ENCODE results near the gene INHBB.
"Not testable (repeated sequence)": the region's sequence is repeated elsewhere in the genome, so short reads cannot be mapped to it uniquely, and the experiment has no call there.

Gene INHBB

GRCh38 chr2:120316528-120317179 is 29.3 kb upstream of the INHBB start:
- DNase-seq = no peak

GRCh38 chr2:120317180-120317533 is 28.8 kb upstream of the INHBB start:
- no peak for DNase-seq

- no peak for DNase-seq
These were observed 28.0 kb upstream of the INHBB start for GRCh38 chr2:120317916-120318315.

- no peak for DNase-seq
These were observed 27.3 kb upstream of the INHBB start for GRCh38 chr2:120318626-120319025.

GRCh38 chr2:120319123-120319522 is 26.8 kb upstream of the INHBB start:
- no peak for DNase-seq

- DNase-seq = no peak
These were observed 26.1 kb upstream of the INHBB start for GRCh38 chr2:120319686-120320317.

GRCh38 chr2:120320318-120320851 is 25.6 kb upstream of the INHBB start:
- no peak for DNase-seq

GRCh38 chr2:120320887-120321556 is 24.9 kb upstream of the INHBB start:
- not testable (repeated sequence) for DNase-seq

GRCh38 chr2:120321721-120322284 is 24.1 kb upstream of the INHBB start:
- DNase-seq = no peak

GRCh38 chr2:120322329-120322728 is 23.6 kb upstream of the INHBB start:
- no peak for DNase-seq

GRCh38 chr2:120323214-120323613 is 22.7 kb upstream of the INHBB start:
- DNase-seq = no peak

GRCh38 chr2:120323807-120324399 is 22.0 kb upstream of the INHBB start:
- DNase-seq = no peak

GRCh38 chr2:120324933-120325332 is 21.0 kb upstream of the INHBB start:
- no peak for DNase-seq

- DNase-seq = no peak
These were observed 19.9 kb upstream of the INHBB start for GRCh38 chr2:120326066-120326465.

- no peak for DNase-seq
These were observed 14.8 kb upstream of the INHBB start for GRCh38 chr2:120330946-120331822.

- DNase-seq = no peak
These were observed 14.0 kb upstream of the INHBB start for GRCh38 chr2:120331903-120332302.

- DNase-seq = no peak
These were observed 13.6 kb upstream of the INHBB start for GRCh38 chr2:120332384-120332783.

- no peak for DNase-seq
These were observed 11.9 kb upstream of the INHBB start for GRCh38 chr2:120334068-120334467.

GRCh38 chr2:120336749-120337148 is 9.2 kb upstream of the INHBB start:
- DNase-seq = no peak

GRCh38 chr2:120338015-120338414 is 7.9 kb upstream of the INHBB start:
- DNase-seq = no peak

GRCh38 chr2:120341977-120342376 is 4.0 kb upstream of the INHBB start:
- DNase-seq = no peak

GRCh38 chr2:120342446-120342845 is 3.5 kb upstream of the INHBB start:
- no peak for DNase-seq

GRCh38 chr2:120343100-120343432 is 2.9 kb upstream of the INHBB start:
- DNase-seq = no peak
